SK-N-SH (cell line): ENCODE measurements around the gene SRP19. TPM values are rescaled to one million over a fixed set of nuclear protein-coding genes. Genes with fewer than 3 reads are reported as not detected.

ENCODE experiments used
- CTCF ChIA-PET: fragments of 300-600, 350-600 bp; formaldehyde crosslinking; extraction: SDS; loops from one replicate; lab custom pipeline; 2021; lab: Yijun Ruan, JAX
- POLR2A ChIA-PET: fragments of 350-600 bp; sonication (Branson Sonifier 250); formaldehyde crosslinking; extraction: SDS; loops from one replicate; lab custom pipeline; 2020; ENCODE audit warnings: antibody characterized with exemption, inconsistent platforms; lab: Yijun Ruan, JAX
- DNase-seq: peaks from one replicate; pipeline ENCODE4 v3.0.0; 2012
- H2AFZ ChIP-seq: fragments of 200-600 bp; sonication (generic); 2 replicates; pipeline ENCODE4 v1.8.1; 2016; ENCODE audit warnings: antibody characterized with exemption, mild to moderate bottlenecking, low read depth
- H3F3A ChIP-seq: fragments of 200-600 bp; sonication (generic); replicated peaks from 2 replicates; pipeline ENCODE3; 2016; ENCODE audit warnings: antibody characterized with exemption, mild to moderate bottlenecking; ENCODE audit not compliant: insufficient read depth
- H3K27ac ChIP-seq, 2 experiments: fragments of 200-500 bp in 1 of 2; fragments of 200-600 bp in 1 of 2; sonication (Bioruptor generic) in 1 of 2; sonication (generic), shearing (Covaris generic) in 1 of 2; 2 replicates each; pipeline versions ENCODE4 v1.5.1 to v1.6.1; 2014 to 2016; ENCODE audit warnings: low read depth in 2 of 2, inconsistent platforms in 1 of 2, low read length in 1 of 2, mild to moderate bottlenecking in 1 of 2, mixed read lengths in 1 of 2
- H3K27me3 ChIP-seq: fragments of 200-600 bp; sonication (generic), shearing (Covaris generic); 2 replicates; pipeline ENCODE4 v1.6.1; 2016; ENCODE audit warnings: mixed run types; ENCODE audit not compliant: insufficient read depth
- H3K36me3 ChIP-seq, 2 experiments: fragments of 200-500 bp in 1 of 2; fragments of 200-600 bp in 1 of 2; sonication (Bioruptor generic) in 1 of 2; sonication (generic) in 1 of 2; replicated peaks in 1 of 2; 2 replicates each; pipeline versions ENCODE3 to v1.5.1; 2014 to 2016; ENCODE audit warnings: low read length in 1 of 2, mild to moderate bottlenecking in 1 of 2; ENCODE audit not compliant: insufficient read depth in 2 of 2, control insufficient read depth in 1 of 2
- H3K4me1 ChIP-seq, 2 experiments: fragments of 200-500 bp in 1 of 2; fragments of 200-600 bp in 1 of 2; sonication (Bioruptor generic) in 1 of 2; sonication (generic), shearing (Covaris generic) in 1 of 2; 2 replicates each; pipeline versions ENCODE4 v1.5.1 to v1.6.1; 2014 to 2016; ENCODE audit warnings: low read depth in 1 of 2, low read length in 1 of 2, mixed run types in 1 of 2; ENCODE audit not compliant: insufficient read depth in 2 of 2, control insufficient read depth in 1 of 2
- H3K4me2 ChIP-seq: fragments of 200-600 bp; sonication (generic), shearing (Covaris generic); 2 replicates; pipeline ENCODE4 v1.6.1; 2017; ENCODE audit warnings: mixed run types
- H3K4me3 ChIP-seq, 2 experiments: fragments of 200-500 bp in 1 of 2; fragments of 200-600 bp in 1 of 2; sonication (Bioruptor generic) in 1 of 2; sonication (generic), shearing (Covaris generic) in 1 of 2; 2 replicates each; pipeline versions ENCODE4 v1.5.1 to v1.8.1; 2014 to 2016; ENCODE audit warnings: low read depth in 2 of 2, inconsistent platforms in 1 of 2, low read length in 1 of 2, mild to moderate bottlenecking in 1 of 2, mixed read lengths in 1 of 2, moderate library complexity in 1 of 2
- H3K79me2 ChIP-seq: fragments of 200-600 bp; sonication (generic); 2 replicates; pipeline ENCODE4 v1.8.1; 2017; ENCODE audit warnings: mild to moderate bottlenecking; ENCODE audit not compliant: insufficient read depth
- H3K9ac ChIP-seq: fragments of 200-600 bp; sonication (generic); 2 replicates; pipeline ENCODE4 v1.6.1; 2017; ENCODE audit warnings: mixed run types
- H3K9me2 ChIP-seq: fragments of 200-600 bp; sonication (generic); 2 replicates; pipeline ENCODE4 v1.6.1; 2017; ENCODE audit warnings: mixed run types
- H3K9me3 ChIP-seq: fragments of 200-600 bp; sonication (generic); 2 replicates; pipeline ENCODE4 v1.6.1; 2017; ENCODE audit warnings: mixed run types, mild to moderate bottlenecking, moderate library complexity
- H4K20me1 ChIP-seq: fragments of 200-600 bp; sonication (generic); 2 replicates; pipeline ENCODE4 v1.6.1; 2017; ENCODE audit warnings: mild to moderate bottlenecking, mixed run types; ENCODE audit not compliant: insufficient read depth
- EZH2phosphoT487 ChIP-seq: fragments of 200-600 bp; sonication (generic); IDR thresholded peaks from 2 replicates; pipeline ENCODE4 v1.6.1; 2017; ENCODE audit warnings: low read depth, mixed run types, mild to moderate bottlenecking, antibody characterized with exemption, moderate library complexity, borderline replicate concordance
- FOSL2 ChIP-seq: IDR thresholded peaks from 2 replicates; pipeline ENCODE4 v1.4.0; 2012; ENCODE audit warnings: low read depth, mild to moderate bottlenecking, moderate library complexity, borderline replicate concordance
- MEF2A ChIP-seq: IDR thresholded peaks from 2 replicates; pipeline ENCODE4 v1.4.0; 2012; ENCODE audit warnings: low read depth, borderline replicate concordance
- NFIC ChIP-seq: IDR thresholded peaks from 2 replicates; pipeline ENCODE4 v1.4.0; 2012; ENCODE audit warnings: borderline replicate concordance
- RFX5 ChIP-seq: IDR thresholded peaks from 2 replicates; pipeline ENCODE4 v1.6.1; 2012; ENCODE audit warnings: mild to moderate bottlenecking, improper control_type of control experiment, low read length
- RXRA ChIP-seq: IDR thresholded peaks from 2 replicates; pipeline ENCODE4 v1.4.0; 2012; ENCODE audit warnings: low read depth, mild to moderate bottlenecking, borderline replicate concordance
- TAF1 ChIP-seq: IDR thresholded peaks from 2 replicates; pipeline ENCODE4 v1.6.1; 2012; ENCODE audit warnings: low read depth, mild to moderate bottlenecking, low read length, moderate library complexity, borderline replicate concordance
- TEAD4 ChIP-seq: IDR thresholded peaks from 2 replicates; pipeline ENCODE4 v1.4.0; 2012; ENCODE audit warnings: mild to moderate bottlenecking, borderline replicate concordance; ENCODE audit not compliant: insufficient read depth
- YY1 ChIP-seq: IDR thresholded peaks from 2 replicates; pipeline ENCODE4 v1.4.0; 2012; ENCODE audit warnings: low read depth, mild to moderate bottlenecking
- WGBS: methylation state at CpG from one replicate; pipeline ENCODE4 v1.1.6; 2017; ENCODE audit warnings: low lambda C conversion rate; 5-methylcytosine and 5-hydroxymethylcytosine counted together
- polyA plus RNA-seq, 3 experiments: library from polyadenylated mRNA; depleted of rRNA; stranded (reverse); fragments of >200 nt; gene quantifications; 2 replicates each; pipeline ENCODE4 v1.2.3, GENCODE V29; 2012
- TF ChIP-seq, protein P1 (sequence below): fragments of 150-350 bp; IDR thresholded peaks from 2 replicates; pipeline ENCODE4 v1.6.1; 2016; ENCODE audit warnings: mild to moderate bottlenecking, low read depth, low read length
- TF ChIP-seq, protein P2 (sequence below): fragments of 200-600 bp; sonication (generic); IDR thresholded peaks from 2 replicates; pipeline ENCODE4 v1.6.1; 2017; ENCODE audit warnings: antibody characterized with exemption, mild to moderate bottlenecking, moderate library complexity

Gene SRP19
- polyA plus RNA-seq, 1 of the 3 experiments (the other 2 are of a cell fraction) = 46.4 TPM

DNA sequence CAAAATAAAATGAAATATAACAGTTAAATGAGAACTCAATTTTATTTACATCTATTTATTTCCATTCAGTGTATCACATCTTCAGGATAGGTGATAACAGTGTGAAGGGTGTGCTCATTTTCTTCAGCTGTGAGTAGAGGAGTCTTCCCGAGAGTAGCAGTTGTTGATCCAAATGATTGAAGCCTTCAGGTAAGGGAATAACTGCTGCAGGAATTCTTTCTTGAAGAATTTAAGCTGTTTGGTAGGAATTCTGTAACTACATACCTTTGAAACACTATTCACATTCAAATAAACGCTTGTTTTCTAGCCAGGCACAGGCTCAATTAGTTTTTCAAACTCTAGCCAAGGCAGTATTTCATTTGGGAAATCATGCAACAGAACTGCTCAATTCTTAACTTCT, 15.3 kb downstream of the SRP19 start:
- H3K9me3 ChIP-seq = no peaks in the 10 kb centered on the region
- no peak overlapping the region for H3K4me2 ChIP-seq
- POLR2A ChIA-PET = no interaction called here
- no peak overlapping the region; a peak in 1 of 4 replicates for H3K27ac ChIP-seq
- H3K36me3 ChIP-seq = peaks cover 37 to 57% of the 10 kb centered on the region in 2 experiments
- H3K4me3 ChIP-seq = no peak overlapping the region
- H4K20me1 ChIP-seq = peaks cover 6% of the 10 kb centered on the region
- peaks cover 19% of the 10 kb centered on the region for H3F3A ChIP-seq
- no peaks in the 10 kb centered on the region for H3K9me2 ChIP-seq
- DNase-seq = no peak
- H3K9ac ChIP-seq = no peak overlapping the region
- no peak overlapping the region for H2AFZ ChIP-seq
- no peaks in the 10 kb centered on the region; a peak in 1 of 4 replicates for H3K4me1 ChIP-seq
- H3K79me2 ChIP-seq = peaks cover 34% of the 10 kb centered on the region
- TF ChIP-seq RFX5 (no peak), TEAD4 (no peak), EZH2phosphoT487 (no peak), RXRA (no peak), YY1 (no peak), MEF2A (no peak)
- TF ChIP-seq, protein P1, sequence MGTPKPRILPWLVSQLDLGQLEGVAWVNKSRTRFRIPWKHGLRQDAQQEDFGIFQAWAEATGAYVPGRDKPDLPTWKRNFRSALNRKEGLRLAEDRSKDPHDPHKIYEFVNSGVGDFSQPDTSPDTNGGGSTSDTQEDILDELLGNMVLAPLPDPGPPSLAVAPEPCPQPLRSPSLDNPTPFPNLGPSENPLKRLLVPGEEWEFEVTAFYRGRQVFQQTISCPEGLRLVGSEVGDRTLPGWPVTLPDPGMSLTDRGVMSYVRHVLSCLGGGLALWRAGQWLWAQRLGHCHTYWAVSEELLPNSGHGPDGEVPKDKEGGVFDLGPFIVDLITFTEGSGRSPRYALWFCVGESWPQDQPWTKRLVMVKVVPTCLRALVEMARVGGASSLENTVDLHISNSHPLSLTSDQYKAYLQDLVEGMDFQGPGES = no peak
- TF ChIP-seq, protein P2, sequence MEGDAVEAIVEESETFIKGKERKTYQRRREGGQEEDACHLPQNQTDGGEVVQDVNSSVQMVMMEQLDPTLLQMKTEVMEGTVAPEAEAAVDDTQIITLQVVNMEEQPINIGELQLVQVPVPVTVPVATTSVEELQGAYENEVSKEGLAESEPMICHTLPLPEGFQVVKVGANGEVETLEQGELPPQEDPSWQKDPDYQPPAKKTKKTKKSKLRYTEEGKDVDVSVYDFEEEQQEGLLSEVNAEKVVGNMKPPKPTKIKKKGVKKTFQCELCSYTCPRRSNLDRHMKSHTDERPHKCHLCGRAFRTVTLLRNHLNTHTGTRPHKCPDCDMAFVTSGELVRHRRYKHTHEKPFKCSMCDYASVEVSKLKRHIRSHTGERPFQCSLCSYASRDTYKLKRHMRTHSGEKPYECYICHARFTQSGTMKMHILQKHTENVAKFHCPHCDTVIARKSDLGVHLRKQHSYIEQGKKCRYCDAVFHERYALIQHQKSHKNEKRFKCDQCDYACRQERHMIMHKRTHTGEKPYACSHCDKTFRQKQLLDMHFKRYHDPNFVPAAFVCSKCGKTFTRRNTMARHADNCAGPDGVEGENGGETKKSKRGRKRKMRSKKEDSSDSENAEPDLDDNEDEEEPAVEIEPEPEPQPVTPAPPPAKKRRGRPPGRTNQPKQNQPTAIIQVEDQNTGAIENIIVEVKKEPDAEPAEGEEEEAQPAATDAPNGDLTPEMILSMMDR = no peak
- TF ChIP-seq, all 33 proteins: peak for 0
- WGBS = 89% methylated on average over 2 of the region's 2 CpGs
- H3K27me3 ChIP-seq = no peaks in the 10 kb centered on the region
- CTCF ChIA-PET = no interaction called here

DNA sequence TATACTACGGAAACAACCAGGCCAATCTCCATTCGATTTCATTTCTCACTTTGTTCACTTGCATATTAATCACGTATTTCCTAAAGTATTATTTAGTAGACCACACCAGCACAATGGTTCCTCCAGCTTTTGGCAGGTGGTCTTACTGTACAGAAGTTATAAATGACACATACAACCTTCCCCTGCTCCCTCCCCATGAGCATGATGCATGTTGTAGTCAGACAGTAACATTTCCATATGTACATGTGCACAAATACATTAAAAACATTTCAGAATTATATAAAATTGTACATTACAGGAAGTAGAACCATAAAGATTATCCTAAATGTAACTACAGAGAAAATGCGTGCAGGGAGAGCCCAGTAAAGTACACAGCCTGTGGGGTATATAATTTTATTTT, 17.0 kb downstream of the SRP19 start:
- POLR2A ChIA-PET = no interaction called here
- Histone ChIP-seq H3K4me2 (no peak overlapping the region), H3K27ac (no peak overlapping the region; a peak in 1 of 4 replicates), H3K9me3 (no peaks in the 10 kb centered on the region), H3K9ac (no peak overlapping the region), H3F3A (peaks cover 11% of the 10 kb centered on the region)
- TF ChIP-seq, protein P1 = no peak
- no peak for TF ChIP-seq FOSL2
- no peak for TF ChIP-seq NFIC
- no peak for TF ChIP-seq TAF1
- TF ChIP-seq, all 33 proteins: peak for 0
- CTCF ChIA-PET = interaction anchor here (0.9 kb wide), 1 partner anchor 43 kb away, joined by 5 read pairs; no protein-coding TSS in a partner anchor
- Histone ChIP-seq H3K79me2 (peaks cover 34% of the 10 kb centered on the region), H3K4me3 (no peak overlapping the region), H3K4me1 (no peaks in the 10 kb centered on the region; a peak in 1 of 4 replicates), H3K27me3 (no peaks in the 10 kb centered on the region), H3K9me2 (no peaks in the 10 kb centered on the region), H4K20me1 (peaks cover 6% of the 10 kb centered on the region), H3K36me3 (peaks cover 49 to 72% of the 10 kb centered on the region in 2 experiments), H2AFZ (no peak overlapping the region)
- 74% methylated on average over 4 of the region's 4 CpGs for WGBS
- DNase-seq = no peak
